Hematopoietic multipotent progenitor cell treated with erythropoietin and hydrocortisone succinate and interleukin-3 and kit ligand, for 4 days (in vitro differentiated cells): ENCODE measurements around the gene TBCK.
A peak's percentile ranks its signal among the peaks of the same experiment; 100 is the strongest.
"Not testable (repeated sequence)": the region's sequence is repeated elsewhere in the genome, so short reads cannot be mapped to it uniquely, and the experiment has no call there.

Source experiments
- DNase-seq: peaks from one replicate; pipeline ENCODE4 v3.0.0-alpha.2; 2015

The TBCK gene

DNA sequence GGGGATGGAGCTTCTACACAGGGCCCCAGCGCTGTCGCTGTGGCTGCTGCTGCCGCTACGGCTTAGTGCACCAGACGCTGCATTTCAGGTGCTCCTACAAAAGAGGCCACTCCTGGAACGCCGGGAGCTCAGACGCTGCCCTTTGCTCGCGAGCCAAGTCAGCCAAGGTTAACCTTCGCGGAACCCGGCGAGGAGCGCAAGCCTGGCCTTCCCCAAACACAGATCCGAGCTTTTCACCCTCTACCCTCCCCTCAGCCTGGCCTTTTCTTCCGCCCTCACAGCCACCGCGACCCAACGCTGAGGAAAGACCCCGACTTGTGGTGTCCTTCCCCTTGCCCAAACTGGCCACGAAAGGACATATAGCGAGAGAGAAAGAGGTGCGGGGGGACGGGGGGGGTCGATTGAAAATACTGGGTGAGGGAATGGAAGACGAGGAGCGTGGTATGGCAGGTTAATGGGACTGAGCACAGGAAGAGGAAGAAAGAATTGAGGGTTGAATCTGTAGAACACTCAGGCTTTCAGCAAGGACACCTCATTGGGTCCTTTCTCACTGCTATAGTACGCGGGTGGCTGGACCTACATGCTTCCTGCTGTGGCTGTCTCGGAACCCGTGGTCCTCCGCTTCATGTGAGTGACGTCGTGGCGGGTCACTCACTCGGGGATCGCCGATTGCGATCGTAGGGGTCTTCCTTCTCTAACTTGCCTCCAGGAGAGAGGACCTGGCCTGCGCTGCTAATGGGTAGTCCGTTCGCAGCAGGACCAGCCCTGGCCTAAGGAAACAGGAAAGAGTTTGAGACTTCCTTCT lies at the start of gene TBCK, which contains the start of gene AIMP1:
TBCK (minus strand) TSS at position 242 of the 805 bp plus-strand sequence. CDS start 7,249 bp downstream, outside the sequence.
AIMP1 (plus strand) TSS at position 583 of the 805 bp plus-strand sequence. CDS start 8,460 bp downstream, outside the sequence.
- peak; percentile 96 for DNase-seq

DNA sequence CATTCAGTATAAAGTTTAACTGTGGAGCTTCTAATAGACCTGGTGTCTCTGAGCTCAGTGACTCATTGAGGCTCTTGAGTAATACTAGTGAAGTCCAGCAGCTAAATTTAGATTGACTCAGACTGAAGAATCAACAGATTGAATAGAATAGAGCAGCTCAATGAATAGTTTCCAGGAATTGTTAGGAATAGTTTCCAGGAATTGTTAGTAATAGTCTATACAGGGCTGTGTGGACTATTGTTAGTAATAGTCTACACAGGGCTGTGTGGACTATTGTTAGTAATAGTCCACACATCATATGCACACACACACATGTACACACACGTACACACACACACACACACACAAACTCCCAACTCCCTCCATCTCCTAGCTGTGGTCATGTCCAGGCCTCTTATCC lies 49.6 kb upstream of the TBCK start:
- no peak for DNase-seq

DNA sequence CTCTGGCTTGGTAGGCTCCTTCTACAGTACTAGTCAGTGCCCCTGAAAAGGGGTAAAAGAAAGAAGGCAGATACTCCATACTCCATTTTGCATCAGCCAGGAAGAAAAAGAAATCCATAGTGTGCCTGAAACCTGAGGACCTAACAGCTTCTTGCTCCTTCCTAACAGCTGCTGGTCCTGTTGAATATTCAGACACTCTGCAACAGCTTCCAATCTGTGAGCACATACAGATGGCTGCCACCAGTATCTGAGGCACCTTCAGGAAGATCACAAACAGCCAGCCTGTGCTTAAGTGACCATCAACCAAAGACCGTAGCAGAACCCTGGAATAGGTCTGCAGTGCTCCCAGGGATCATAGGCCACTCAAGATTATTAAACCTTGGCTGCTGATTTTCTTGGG lies 48.3 kb upstream of the TBCK start:
- no peak for DNase-seq

DNA sequence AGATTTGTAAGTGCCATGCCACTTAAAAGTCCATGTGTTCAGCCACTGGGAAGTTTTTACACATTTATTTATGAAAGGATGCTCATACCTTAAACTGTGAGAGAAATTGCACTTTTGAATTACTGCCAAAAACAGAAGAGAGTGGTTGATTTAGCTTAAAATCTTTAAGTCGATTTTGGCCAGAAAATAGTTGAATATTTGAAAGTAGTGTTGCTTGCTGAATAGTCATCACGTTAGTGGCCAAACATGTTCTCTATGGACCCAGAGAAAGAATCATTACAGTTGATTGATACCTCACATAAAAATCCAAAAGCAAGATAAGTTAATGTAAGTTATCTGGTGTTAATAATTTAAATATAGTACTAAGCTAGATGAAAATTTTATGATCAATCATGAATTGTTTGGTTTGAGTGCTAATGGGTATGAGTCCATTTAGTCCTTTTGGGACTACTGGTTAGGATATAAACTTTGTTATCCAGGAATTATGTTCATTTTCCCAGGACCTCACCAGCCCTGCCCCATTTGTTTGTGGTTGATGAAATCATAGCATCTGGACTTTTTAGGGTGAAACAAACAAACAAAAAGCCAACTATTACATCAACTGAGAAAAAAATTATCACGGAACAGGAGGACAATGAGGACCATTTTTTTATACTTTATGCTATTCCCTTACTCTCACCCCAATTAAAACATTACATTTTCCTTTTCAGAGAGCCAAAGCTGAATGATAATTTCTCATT lies 46.2 kb upstream of the TBCK start:
- no peak for DNase-seq

DNA sequence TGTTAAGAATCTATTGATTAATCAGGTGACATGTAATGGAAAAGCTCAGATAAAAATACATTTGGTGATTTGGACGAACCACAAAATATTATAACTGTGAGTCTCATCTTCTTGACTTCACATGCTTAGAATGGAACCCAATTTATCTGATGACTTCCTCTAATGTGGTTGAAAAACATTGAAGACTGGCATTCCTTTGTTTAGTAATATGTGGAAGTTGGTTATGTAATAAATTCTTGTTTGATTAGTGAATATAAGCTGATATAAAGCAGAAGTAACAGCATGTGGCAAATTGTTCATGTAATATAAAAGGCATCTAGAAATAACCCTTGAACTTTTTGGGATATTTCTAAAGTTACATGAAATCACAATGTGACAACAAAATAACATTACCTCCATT lies 42.9 kb upstream of the TBCK start:
- peak; percentile 37 for DNase-seq

DNA sequence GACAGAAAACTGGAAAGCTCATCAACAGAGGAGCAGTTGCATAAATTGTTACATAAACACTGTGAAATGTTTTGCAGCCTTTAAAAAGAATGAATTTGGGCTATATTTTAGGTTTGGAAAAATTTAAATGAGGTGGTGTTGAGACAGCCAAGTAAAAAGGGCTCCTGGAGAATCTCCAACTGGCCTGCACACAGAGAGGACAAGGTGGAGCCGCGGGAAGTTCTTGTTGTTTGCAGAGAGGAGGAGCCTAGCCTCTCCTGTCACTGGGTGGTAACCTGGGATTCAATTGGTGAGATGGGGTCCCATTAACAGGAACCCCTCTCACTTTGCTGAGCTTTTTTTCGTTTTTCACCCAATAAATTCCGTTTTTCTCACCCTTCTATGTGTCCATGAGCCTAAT lies 39.2 kb upstream of the TBCK start:
- no peak for DNase-seq

DNA sequence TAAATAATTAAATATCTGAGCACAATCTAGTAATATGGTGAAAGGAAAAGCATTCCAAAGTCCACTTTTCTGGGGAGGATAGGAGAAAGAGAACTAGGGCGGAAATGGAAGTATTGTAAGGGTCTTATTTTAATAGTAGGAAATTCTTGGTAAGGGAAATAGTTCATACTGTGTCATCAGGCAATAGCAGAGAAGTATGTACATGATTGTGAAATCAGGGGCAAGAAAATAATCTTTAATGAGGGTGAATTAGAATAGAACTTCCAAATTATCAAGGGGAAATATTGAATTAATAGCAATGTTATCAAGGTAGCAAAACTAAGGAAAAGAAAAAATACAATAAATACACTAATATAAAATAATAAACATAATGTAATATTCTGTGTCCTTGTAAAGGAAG lies 37.8 kb upstream of the TBCK start:
- no peak for DNase-seq

DNA sequence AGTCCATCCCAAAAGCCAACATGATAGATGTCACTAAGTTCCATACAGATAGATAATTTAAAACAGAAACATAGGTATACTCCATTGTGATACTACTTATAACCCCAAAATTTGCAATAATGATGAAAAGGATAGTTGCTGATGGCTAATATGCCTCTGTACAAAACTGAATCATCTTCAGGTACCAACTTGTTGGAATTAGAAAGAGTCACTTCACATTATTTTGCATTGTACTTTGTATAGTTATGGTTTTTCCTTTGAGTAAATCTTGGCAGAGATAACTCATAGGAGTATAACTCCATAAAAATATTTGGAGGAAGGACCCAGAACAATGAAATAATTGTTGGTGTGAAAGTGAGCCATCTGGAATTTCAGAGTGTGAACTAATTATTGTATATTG lies 35.0 kb upstream of the TBCK start:
- DNase-seq: no peak

DNA sequence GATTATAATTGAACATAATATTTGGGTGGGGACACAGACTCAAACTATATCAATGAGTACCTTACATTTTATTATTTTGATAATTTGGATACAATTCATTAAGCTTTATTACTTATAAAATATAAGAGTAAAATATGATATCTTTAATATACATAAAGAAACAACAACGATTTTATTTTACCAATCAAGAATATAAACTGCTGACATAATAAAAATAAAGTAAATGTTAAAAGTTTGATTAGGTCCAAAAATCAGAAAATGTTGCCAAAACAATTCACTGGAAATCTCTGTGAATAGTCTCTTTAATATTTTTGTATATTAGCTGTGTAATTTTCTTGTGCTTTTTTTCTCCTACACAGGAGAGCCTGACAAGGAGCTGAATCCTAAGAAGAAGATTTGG lies 31.2 kb upstream of the TBCK start:
- no peak for DNase-seq

DNA sequence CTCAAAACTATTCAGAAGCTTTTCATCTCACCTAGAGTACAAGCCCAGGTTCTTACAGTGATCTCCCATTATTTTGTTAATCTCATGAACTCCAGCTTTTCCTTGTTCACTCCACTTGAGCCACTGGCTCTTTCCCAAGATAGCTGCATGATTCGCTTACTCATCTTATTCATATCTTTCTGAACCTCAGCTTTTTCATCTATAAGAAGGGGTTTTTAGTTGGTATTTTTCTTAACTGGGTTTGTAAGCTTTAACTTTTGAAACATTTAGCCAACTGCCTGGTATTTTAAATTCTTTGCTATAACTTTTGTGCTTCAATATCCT lies 28.6 kb upstream of the TBCK start:
- DNase-seq: no peak

DNA sequence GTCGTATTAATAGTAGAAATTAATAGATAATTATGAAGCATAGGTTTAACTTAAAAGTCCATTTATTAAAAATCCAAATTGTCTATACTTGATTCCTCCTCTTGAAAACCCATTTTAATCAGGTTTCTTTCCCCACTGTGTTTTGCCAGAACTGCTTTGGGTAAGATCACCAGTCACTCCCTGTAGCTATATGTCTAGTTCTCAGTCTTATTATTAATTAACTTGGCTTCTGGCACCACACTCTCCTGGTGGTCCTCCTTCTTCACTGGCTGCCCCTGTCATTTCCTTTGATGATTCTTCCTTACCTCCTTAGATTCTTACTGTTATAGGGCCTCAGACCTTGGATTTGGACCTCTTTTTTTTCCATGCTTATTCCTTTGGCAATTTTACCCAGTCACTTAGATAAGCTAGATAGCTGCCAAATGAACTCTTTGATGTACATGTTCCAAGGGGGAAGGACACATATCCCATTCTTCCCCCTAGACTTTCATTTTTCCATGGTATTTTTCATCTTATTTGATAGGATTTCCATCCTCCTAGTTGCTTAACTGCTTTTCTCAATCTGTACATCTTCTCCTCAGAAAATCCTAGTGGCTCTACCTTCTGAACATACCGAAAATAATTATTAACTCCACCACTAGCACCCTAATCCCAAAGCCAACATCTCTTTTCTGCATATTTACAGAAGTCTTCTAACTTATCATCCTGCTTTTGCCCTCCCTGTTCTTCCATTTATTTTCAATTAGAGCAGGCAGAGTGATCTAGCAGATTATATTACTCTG lies 28.0 kb upstream of the TBCK start:
- DNase-seq: no peak

DNA sequence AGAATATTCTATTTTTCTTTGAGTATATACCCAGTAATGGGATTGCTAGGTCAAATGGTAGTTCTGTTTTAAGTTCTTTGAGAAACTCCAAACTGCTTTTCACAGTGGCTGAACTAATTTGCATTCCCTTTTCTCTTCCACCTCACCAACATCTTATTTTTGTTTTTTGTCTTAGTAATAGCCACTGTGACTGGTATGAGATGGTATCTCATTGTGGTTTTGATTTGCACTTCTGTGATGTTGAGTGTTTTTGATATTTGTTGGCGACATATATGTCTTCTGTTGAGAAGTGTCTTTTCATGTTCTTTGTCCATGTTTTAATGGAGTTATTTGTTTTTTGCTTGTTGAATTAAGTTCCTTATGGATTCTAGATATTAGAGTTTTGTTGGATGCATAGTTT lies 24.8 kb upstream of the TBCK start:
- DNase-seq: peak; percentile 11

DNA sequence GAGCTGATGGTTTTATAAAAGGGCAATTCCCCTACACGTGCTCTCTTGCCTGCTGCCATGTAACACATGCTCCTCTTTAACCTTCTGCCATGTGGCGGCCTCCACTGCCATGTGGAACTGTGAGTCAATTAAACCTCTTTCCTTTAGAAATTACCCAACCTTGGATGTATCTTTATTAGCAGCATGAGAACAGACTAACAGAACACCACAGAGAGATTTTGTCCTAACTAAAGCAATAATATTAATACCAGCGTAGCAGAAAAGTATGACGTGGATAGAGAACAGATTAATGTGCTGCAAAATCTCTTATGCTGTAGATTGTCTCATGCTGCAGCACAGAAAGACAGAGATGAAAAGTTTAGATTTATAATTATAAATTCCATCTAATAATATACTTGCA lies 23.4 kb upstream of the TBCK start:
- DNase-seq: no peak

DNA sequence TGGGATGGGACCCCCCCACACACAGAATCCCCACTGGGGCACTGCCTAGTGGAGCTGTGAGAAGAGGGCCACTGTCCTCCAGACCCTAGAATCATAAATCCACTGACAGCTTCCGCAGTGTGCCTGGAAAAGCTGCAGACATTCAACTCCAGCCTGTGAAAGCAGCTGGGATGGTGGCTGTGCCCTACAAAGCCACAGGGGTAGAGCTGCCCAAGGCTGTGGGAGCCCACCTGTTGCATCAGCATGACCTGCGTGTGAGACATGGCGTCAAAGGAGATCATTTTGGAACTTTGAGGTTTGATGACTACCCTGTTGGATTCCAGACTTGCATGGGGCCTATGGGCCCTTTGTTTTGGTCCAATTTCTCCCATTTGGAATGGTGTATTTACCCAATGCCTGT lies 22.7 kb upstream of the TBCK start:
- no peak for DNase-seq

DNA sequence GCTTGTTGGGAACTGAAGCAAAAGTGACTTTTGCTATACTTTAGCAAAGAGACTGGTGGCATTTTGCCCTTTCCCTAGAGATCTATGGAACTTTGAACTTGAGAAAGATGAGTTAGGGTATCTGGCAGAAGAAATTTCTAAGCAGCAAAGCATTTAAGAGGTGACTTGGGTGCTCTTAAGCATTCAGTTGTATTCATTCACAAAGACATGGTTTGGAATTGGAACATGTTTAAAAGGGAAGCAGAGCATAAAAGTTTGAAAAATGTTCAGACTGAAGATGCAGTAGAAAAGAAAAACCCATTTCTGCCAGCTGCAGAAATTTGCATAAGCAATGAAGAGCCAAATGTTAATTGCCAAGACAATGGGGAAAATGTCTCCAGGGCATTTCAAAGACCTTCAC lies 21.9 kb upstream of the TBCK start:
- no peak for DNase-seq

DNA sequence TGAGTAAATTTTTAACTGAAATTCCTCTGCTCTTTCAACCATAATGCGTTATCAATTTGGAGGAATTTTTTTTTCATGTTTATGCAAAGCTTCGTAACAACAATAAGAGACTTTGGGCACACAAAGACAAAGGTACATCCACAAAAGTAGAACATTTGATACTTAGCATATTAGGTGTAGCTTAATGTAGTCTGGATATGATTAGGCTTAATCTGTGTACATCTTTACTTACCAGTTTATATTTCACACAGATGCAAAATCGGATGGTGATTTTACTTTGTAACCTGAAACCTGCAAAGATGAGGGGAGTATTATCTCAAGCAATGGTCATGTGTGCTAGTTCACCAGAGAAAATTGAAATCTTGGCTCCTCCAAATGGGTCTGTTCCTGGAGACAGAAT lies 20.6 kb upstream of the TBCK start:
- DNase-seq: no peak

DNA sequence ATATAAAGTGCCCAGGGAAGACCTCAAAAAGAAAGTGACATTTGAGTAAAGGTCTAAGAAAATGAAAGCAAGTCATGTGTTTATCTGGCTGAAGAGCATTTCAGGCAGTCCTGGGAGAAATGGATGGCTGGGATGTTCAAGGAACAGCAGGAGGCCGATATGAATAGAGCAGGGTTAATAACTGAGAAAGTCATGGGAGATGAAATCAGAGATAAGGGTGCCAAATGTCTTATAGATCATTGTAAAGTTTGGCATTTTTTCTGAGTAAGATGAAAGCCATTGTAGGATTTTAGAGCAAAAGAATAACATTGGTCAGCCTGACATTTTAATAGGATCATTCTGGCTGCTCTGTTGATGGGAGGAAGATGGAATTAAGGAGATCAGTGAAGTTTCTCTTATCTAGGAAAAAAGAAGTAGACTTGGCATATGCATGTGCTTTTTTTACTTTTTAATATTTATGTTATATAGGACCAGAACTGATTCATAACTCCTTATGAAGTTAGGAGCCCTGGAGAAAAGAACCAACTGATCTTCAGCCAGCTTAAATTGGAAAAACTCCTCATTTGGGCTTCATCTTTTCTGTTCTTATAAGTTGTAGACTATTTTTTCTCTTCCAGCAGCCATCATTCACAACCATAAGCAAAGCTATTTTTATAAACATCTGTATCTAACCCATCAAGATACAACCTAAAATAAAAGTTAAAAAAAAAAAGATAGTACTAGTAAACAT lies 18.9 kb upstream of the TBCK start:
- DNase-seq: no peak

DNA sequence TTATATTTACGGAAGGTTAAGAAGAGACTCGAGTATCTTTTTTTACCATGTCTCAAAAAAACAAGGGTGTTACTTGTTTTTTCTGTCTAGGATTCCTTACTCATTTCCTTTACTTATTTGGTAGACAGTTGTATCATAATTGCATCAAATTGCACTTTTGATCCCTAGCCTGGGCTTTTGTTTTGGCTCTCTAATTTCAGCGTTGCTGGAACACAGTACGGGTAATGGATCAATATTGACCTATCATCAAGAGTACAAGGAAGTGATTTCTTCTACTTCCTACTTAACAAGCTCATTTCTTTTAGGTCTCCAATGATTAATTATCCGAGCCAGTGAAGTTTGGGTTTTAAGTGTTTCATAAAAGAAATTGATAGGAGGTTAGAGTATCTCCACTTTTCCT lies 17.2 kb upstream of the TBCK start:
- no peak for DNase-seq

DNA sequence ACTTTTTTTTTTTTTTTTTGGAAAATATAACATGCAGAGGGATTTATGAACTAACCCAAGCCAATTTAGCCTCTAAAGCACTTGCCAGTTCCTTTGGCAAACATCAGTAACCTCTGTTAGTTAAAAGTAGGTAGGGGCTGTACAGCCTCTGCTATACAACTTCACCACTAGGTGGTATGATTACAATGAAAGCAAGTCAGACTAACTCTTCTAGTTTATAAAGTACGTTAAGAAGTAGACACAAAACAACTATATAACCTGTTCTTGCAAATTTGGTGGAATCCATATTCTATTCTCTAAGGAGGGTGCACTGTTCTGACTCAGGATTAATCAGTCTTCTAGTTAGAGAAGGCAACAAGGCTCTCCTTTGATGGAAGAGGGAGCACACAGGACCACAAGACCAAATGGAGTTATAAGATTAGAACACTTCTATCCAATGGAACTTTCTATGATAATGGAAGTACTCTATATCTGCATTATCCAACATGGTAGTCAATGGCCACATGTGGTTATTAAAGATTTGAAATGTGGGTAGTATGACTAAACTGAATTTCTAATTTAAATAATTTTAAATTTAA lies 13.1 kb upstream of the TBCK start:
- DNase-seq: peak; percentile 70

DNA sequence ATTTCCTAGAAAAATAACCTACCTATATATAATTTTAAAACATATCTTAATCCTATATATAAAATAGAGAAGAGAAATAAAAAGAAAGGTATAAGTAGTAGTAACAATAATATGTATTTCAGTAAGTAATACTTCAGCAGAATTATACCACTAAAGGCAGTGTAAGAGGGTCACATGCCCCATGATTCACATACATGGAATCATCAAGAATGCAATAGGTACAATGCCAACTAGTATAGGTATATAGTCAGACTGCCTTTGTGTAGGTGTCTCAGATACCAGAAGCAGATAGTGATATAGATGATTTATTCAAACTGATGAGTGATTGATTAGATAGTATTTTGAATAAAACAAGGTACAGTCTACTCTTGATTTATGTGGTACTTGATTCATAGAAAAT lies 9.8 kb upstream of the TBCK start:
- no peak for DNase-seq

DNA sequence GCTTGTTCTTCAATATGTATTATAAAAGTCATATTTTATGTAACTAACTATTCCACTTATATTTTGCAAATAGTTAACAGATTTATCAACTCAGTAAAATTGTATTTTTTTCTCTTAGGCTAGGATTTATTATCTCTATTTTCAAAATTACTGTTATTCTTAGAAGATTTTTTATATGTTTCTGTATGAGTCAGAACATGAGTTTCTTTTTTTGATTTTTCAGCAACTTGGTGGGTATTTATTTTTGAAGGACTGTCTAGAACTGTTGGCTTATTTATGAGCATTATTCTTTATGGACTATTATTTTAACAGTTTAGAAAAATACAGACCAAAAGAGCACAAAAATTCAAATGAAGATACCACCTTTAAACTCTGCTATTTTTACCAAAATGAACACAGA lies 7.1 kb upstream of the TBCK start:
- no peak for DNase-seq

DNA sequence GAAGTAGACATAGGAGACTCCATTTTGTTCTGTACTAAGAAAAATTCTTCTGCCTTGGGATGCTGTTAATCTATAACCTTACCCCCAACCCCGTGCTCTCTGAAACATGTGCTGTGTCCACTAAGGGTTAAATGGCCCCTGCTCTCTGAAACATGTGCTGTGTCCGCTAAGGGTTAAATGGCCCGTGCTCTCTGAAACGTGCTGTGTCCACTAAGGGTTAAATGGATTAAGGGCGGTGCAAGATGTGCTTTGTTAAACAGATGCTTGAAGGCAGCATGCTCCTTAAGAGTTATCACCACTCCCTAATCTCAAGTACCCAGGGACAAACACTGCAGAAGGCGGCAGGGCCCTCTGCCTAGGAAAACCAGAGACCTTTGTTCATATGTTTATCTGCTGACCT lies 5.8 kb upstream of the TBCK start:
- DNase-seq: not testable (repeated sequence)

DNA sequence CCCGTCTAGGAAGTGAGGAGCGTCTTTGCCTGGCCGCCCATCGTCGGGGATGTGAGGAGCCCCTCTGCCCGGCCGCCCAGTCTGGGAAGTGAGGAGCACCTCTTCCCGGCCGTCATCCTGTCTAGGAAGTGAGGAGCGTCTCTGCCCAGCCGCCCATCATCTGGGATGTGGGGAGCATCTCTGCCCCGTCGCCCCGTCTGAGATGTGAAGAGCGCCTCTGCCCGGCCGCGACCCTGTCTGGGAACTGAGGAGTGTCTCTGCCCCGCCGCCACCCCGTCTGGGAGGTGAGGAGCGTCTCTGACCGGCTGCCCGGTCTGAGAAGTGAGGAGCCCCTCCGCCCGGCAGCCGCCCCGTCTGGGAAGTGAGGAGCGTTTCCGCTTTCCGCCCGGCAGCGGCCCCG lies 5.2 kb upstream of the TBCK start:
- DNase-seq: not testable (repeated sequence)
